ENCODE data around the gene CBFA2T2.
"Not testable (repeated sequence)": the region's sequence is repeated elsewhere in the genome, so short reads cannot be mapped to it uniquely, and the experiment has no call there.

CBFA2T2 gene

DNA sequence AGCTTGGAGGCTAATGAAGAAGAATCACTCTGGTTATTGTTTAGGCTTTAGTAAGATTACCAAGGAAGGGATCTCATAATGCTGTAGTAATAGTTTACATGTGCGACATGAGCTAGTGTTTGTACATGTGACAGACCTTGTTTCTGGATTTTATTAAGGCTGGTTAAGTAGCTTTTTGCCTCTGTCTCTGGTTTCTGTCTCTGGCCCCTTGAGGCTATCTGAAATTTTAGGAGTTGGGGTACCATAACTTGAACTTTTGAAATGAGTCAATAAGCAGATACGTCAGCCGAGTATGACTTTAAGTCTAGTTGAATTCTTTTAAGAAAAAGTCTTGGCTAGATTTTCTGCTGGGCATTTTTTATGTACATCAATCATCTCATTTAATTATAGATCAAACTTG is 9.5 kb downstream of the CBFA2T2 start:
- H3K9me3 Mint-ChIP-seq = no peaks in the 10 kb centered on the region
- H3K4me3 Mint-ChIP-seq = no peak overlapping the region
- no peak for DNase-seq
- peaks cover 7% of the 10 kb centered on the region for H3K4me1 Mint-ChIP-seq
- no peaks in the 10 kb centered on the region for H3K27me3 Mint-ChIP-seq (ENCODE audit: low read depth, poor library complexity)
- H3K27ac Mint-ChIP-seq = no peak overlapping the region
- peaks cover 19% of the 10 kb centered on the region for H3K36me3 Mint-ChIP-seq (ENCODE audit: low read depth)
- TF ChIP-seq, protein P1, sequence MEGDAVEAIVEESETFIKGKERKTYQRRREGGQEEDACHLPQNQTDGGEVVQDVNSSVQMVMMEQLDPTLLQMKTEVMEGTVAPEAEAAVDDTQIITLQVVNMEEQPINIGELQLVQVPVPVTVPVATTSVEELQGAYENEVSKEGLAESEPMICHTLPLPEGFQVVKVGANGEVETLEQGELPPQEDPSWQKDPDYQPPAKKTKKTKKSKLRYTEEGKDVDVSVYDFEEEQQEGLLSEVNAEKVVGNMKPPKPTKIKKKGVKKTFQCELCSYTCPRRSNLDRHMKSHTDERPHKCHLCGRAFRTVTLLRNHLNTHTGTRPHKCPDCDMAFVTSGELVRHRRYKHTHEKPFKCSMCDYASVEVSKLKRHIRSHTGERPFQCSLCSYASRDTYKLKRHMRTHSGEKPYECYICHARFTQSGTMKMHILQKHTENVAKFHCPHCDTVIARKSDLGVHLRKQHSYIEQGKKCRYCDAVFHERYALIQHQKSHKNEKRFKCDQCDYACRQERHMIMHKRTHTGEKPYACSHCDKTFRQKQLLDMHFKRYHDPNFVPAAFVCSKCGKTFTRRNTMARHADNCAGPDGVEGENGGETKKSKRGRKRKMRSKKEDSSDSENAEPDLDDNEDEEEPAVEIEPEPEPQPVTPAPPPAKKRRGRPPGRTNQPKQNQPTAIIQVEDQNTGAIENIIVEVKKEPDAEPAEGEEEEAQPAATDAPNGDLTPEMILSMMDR (IDR thresholded peaks at IDR 0.05) = no peak

DNA sequence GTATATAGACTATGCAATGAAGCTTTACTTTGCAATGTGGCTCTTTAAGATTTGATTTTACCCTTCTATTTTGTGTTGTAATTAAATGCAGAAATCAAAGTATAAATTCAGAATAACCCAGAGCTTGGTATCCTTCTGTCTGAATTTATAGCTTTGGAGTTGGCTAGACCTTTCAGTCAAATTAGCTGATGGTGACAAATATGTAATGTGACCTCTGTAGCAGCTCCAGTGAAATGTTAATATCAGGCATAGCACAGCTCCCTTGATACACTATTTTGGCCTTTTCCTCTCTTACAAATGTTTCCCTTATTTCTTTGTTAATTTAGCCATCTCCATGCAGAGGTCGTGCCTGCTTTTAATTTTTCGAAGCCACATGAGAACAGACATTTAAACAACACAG is 11.1 kb downstream of the CBFA2T2 start:
- H3K27me3 Mint-ChIP-seq (ENCODE audit: low read depth, poor library complexity) = peaks cover 3% of the 10 kb centered on the region
- H3K9me3 Mint-ChIP-seq = no peaks in the 10 kb centered on the region
- TF ChIP-seq, protein P1 (IDR thresholded peaks at IDR 0.05) = no peak
- peaks cover 7% of the 10 kb centered on the region for H3K4me1 Mint-ChIP-seq
- H3K27ac Mint-ChIP-seq = peak overlapping the region; percentile 34
- no peak overlapping the region for H3K4me3 Mint-ChIP-seq
- H3K36me3 Mint-ChIP-seq (ENCODE audit: low read depth) = peaks cover 15% of the 10 kb centered on the region
- DNase-seq = no peak

DNA sequence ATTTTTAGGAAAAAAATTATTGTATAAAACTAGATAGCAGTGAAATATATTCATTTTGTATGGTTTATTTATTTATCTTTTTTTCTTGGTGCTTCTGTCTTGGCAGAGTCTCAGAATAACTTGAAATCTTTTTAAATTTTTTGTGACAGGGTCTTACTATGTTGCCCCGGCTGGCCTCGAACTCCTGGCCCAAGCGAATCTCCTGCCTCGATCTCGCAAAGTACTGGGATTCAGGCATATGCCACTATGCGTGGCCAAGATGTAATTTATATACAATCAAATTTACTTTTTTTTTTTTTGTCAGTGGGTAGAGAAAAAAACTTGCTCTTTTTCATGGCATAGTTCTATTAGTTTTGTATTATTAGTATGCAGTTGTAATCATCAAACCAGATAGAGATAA is 13.7 kb downstream of the CBFA2T2 start:
- peak overlapping the region; percentile 2 for H3K27ac Mint-ChIP-seq

DNA sequence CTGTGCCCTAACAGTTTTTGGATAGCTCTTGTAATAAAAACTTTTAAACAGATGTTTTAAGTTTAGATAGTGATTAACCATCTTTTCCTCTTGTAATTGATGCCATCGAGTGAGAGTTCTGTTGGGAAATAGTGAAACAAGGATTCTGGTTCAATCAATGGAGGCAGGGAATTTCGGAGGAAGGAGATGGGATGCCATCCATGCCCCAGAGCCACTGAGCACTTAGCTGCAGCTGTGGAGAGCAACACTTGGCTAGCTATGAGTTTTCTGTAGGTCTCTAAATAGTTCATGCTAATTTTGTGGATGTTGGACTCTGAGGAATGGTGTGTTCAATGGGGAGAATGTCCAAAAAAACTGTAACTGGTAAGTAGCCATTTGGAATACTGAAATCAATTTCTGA is 16.7 kb downstream of the CBFA2T2 start:
- peaks cover 44% of the 10 kb centered on the region for H3K36me3 Mint-ChIP-seq (ENCODE audit: low read depth)
- no peak overlapping the region for H3K27ac Mint-ChIP-seq
- no peak for DNase-seq
- peaks cover 28% of the 10 kb centered on the region for H3K9me3 Mint-ChIP-seq
- H3K4me1 Mint-ChIP-seq = no peaks in the 10 kb centered on the region
- no peak overlapping the region for H3K4me3 Mint-ChIP-seq
- TF ChIP-seq, protein P1 (IDR thresholded peaks at IDR 0.05) = no peak
- peaks cover 3% of the 10 kb centered on the region for H3K27me3 Mint-ChIP-seq (ENCODE audit: low read depth, poor library complexity)

More for the DNA sequence above, 13.7 kb downstream of the CBFA2T2 start:
- H3K36me3 Mint-ChIP-seq (ENCODE audit: low read depth) = peaks cover 20% of the 10 kb centered on the region
- H3K4me1 Mint-ChIP-seq = peaks cover 7% of the 10 kb centered on the region
- TF ChIP-seq, protein P1 (IDR thresholded peaks at IDR 0.05) = no peak
- no peak overlapping the region for H3K4me3 Mint-ChIP-seq
- peaks cover 3% of the 10 kb centered on the region for H3K27me3 Mint-ChIP-seq (ENCODE audit: low read depth, poor library complexity)
- H3K9me3 Mint-ChIP-seq = peaks cover 4% of the 10 kb centered on the region
- no peak for DNase-seq

DNA sequence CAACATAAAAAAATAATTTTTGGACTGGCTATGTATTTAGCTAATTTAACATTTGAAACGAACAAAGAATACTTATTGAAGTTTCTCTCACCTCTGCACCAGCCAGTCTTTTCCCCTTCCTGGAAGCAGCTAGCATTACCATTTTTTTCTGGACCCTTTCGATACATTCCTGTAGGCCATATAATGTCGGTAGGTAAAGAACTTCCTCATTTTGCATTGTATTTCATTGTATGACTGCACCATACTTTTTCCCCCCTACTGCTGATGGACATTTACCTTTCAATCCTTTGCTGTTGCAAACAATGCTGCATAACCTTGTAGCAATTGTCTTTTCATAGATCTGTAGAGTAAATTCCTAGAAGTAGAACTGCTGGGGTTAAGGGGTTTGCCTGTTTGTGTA is 17.6 kb downstream of the CBFA2T2 start:
- TF ChIP-seq, protein P1 (IDR thresholded peaks at IDR 0.05) = no peak
- H3K4me1 Mint-ChIP-seq = peaks cover 4% of the 10 kb centered on the region
- peaks cover 48% of the 10 kb centered on the region for H3K36me3 Mint-ChIP-seq (ENCODE audit: low read depth)
- DNase-seq = no peak
- H3K9me3 Mint-ChIP-seq = peaks cover 31% of the 10 kb centered on the region
- peaks cover 3% of the 10 kb centered on the region for H3K27me3 Mint-ChIP-seq (ENCODE audit: low read depth, poor library complexity)
- no peak overlapping the region for H3K4me3 Mint-ChIP-seq
- H3K27ac Mint-ChIP-seq = no peak overlapping the region

DNA sequence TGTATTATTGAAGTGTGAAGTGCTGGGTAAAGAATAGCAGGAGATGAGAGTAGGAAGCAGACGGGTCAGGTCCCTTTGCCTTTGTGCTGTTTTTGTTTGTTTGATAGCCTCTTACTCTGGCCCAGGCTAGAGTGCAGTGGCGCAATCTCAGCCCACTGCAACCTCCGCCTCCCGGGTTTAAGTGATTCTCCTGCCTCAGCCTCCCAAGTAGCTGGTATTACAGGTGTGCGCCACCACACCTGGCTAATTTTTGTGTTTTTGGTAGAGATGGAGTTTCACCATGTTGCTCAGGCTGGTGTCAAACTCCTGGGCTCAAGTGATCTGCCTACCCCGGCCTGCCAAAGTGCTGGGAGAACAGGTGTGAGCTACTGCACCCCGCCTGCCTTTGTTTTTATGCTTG is 18.1 kb downstream of the CBFA2T2 start:
- Mint-ChIP-seq H3K9me3 (peaks cover 32% of the 10 kb centered on the region), H3K36me3 (ENCODE audit: low read depth) (peaks cover 50% of the 10 kb centered on the region)
- H3K4me1 Mint-ChIP-seq; H3K4me3 Mint-ChIP-seq; DNase-seq; H3K27me3 Mint-ChIP-seq (ENCODE audit: low read depth, poor library complexity); H3K27ac Mint-ChIP-seq: not testable (repeated sequence)

DNA sequence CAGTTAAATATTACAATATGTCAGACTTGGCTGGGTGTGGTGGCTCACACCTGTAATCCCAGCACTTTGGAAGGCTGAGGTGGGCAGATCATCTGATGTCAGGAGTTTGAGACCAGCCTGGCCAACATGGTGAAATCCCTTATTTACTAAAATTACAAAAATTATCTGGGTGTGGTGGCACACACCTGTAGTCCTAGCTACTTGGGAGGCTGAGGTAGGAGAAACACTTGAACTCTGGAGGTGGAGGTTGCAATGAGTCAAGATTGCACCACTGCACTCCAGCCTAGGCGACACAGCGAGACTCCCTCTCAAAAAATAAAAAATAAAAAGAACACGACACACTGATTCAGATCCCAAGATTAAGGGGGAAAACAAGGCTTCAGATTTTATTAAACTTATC is 19.2 kb downstream of the CBFA2T2 start:
- H3K27ac Mint-ChIP-seq; H3K27me3 Mint-ChIP-seq (ENCODE audit: low read depth, poor library complexity); H3K4me1 Mint-ChIP-seq; H3K4me3 Mint-ChIP-seq; DNase-seq: not testable (repeated sequence)
- peaks cover 45% of the 10 kb centered on the region for H3K36me3 Mint-ChIP-seq (ENCODE audit: low read depth)
- H3K9me3 Mint-ChIP-seq = peaks cover 32% of the 10 kb centered on the region

DNA sequence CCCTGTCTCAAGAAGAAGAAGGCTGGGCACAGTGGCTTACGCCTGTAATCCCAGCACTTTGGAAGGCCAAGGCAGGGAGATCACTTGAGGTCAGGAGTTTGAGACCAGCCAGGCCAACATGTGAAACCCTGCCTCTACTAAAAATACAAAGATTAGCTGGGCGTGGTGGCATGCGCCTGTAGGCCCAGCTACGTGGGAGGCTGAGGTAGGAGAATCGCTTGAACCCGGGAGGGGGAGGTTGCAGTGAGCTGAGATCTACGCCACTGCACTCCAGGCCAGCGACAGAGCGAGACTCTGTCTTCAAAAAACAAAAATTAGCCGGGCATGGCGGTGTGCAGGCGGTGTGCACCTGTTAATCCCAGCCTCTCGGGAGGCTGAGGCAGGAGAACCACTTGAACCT is 22.0 kb downstream of the CBFA2T2 start:
- peaks cover 47% of the 10 kb centered on the region for H3K36me3 Mint-ChIP-seq (ENCODE audit: low read depth)
- not testable (repeated sequence) for H3K27me3 Mint-ChIP-seq (ENCODE audit: low read depth, poor library complexity); H3K27ac Mint-ChIP-seq; H3K4me1 Mint-ChIP-seq; H3K4me3 Mint-ChIP-seq; DNase-seq
- peaks cover 35% of the 10 kb centered on the region for H3K9me3 Mint-ChIP-seq
